HL-60 (cell line): ENCODE results near the gene REL.

Source experiments
- CTCF ChIP-seq: IDR thresholded peaks from one replicate; pipeline ENCODE4 v1.5.1; 2011; ENCODE audit warnings: low read length, control low read depth, inconsistent platforms; ENCODE audit not compliant: insufficient read depth
- POLR2AphosphoS5 ChIP-seq: IDR thresholded peaks from 2 replicates; pipeline ENCODE4 v1.6.1; 2012; ENCODE audit warnings: low read depth
- SPI1 ChIP-seq: IDR thresholded peaks from 2 replicates; pipeline ENCODE4 v1.6.1; 2012; ENCODE audit warnings: low read depth, mild to moderate bottlenecking, borderline replicate concordance

- no peak for TF ChIP-seq CTCF
- TF ChIP-seq SPI1, result no peak
- TF ChIP-seq POLR2AphosphoS5, result no peak
Measured at GRCh38 chr2:60965499-60965785, 84.1 kb downstream of the REL start.
